ENCODE measurements around the gene AKAP1. TPM values are rescaled to one million over a fixed set of nuclear protein-coding genes. Genes with fewer than 3 reads are reported as not detected.

AKAP1 gene
- total and polyA plus RNA-seq, 2 of the 8 experiments (the other 6 are each of a cell fraction or from before 2014, with no cell fraction given), result 120 to 156 TPM

- Histone ChIP-seq H3K27me3 (replicated peaks in 1 of 4; ENCODE audit: control insufficient read depth in 3 of 4, extremely low read depth in 1 of 4, insufficient read depth in 3 of 4, low read length in 3 of 4) (no peaks in the 10 kb centered on the region), H3K4me3 (ENCODE audit: extremely low read depth in 1 of 4, insufficient read depth in 2 of 4, low read depth in 3 of 4, low read length in 4 of 4) (no peak overlapping the region), H2BK20ac (ENCODE audit: low read length) (no peak overlapping the region), H4K20me1 (replicated peaks in 1 of 2; ENCODE audit: control insufficient read depth in 1 of 2, insufficient read depth in 2 of 2, low read length in 2 of 2) (no peaks in the 10 kb centered on the region), H3K79me2 (ENCODE audit: control insufficient read depth in 1 of 2, insufficient read depth in 2 of 2, low read length in 2 of 2) (no peaks in the 10 kb centered on the region), H2AK5ac (ENCODE audit: low read depth, low read length) (no peak overlapping the region), H2BK120ac (replicated peaks; ENCODE audit: low read depth, low read length) (no peak overlapping the region), H3K23ac (ENCODE audit: insufficient read length) (no peak overlapping the region), H3K9me3 (ENCODE audit: insufficient read depth in 2 of 2, low read depth in 1 of 2, low read length in 1 of 2) (no peaks in the 10 kb centered on the region), H3K79me1 (ENCODE audit: low read depth, low read length) (no peaks in the 10 kb centered on the region), H3K4me1 (replicated peaks in 1 of 4; ENCODE audit: control insufficient read depth in 3 of 4, insufficient read depth in 4 of 4, low read length in 3 of 4) (peaks cover 0 to 2% (median under 1%) of the 10 kb centered on the region in 4 experiments; a peak in 2 of 7 replicates), H3K9ac (replicated peaks in 1 of 4; ENCODE audit: extremely low read depth in 1 of 4, low read depth in 3 of 4, low read length in 3 of 4) (no peak overlapping the region), H2BK12ac (ENCODE audit: low read depth, low read length) (no peak overlapping the region), H3K14ac (ENCODE audit: insufficient read length) (no peak overlapping the region), H2BK5ac (ENCODE audit: low read depth, low read length) (no peak overlapping the region), H3K18ac (ENCODE audit: extremely low read depth, low read length) (no peak overlapping the region), H4K5ac (ENCODE audit: insufficient read length, low read depth, low read length) (no peak overlapping the region), H2AFZ (ENCODE audit: low read length) (no peak overlapping the region), H3K27ac (ENCODE audit: low read depth, low read length) (no peak overlapping the region), H4K8ac (ENCODE audit: extremely low read depth, insufficient read depth, low read length) (no peak overlapping the region), H2BK15ac (ENCODE audit: low read length) (no peak overlapping the region), H3K4me2 (ENCODE audit: insufficient read depth in 1 of 2, low read depth in 2 of 2, low read length in 2 of 2) (no peak overlapping the region), H3K56ac (replicated peaks; ENCODE audit: insufficient read length, low read depth, low read length) (no peak overlapping the region), H3K36me3 (ENCODE audit: control insufficient read depth in 2 of 4, insufficient read depth in 4 of 4, low read length in 3 of 4) (no peaks in the 10 kb centered on the region), H3K23me2 (ENCODE audit: low read depth, low read length) (no peaks in the 10 kb centered on the region), H3K4ac (replicated peaks; ENCODE audit: insufficient read length, low read depth, low read length) (no peak overlapping the region), H4K91ac (replicated peaks; ENCODE audit: insufficient read length, low read length) (no peak overlapping the region)
- FAIRE-seq (no peak), DNase-seq (ENCODE audit: low read depth in 1 of 2, low spot score in 2 of 2) (no peak)
- no peak for TF ChIP-seq SIX5 (IDR thresholded peaks at IDR 0.05; ENCODE audit: low read depth, low read length)
- TF ChIP-seq RAD21 (IDR thresholded peaks at IDR 0.05 in 1 of 2, conservative IDR thresholded peaks at IDR 0.05 in 1 of 2; ENCODE audit: low read depth in 2 of 2, low read length in 2 of 2), result no peak
- ChIA-PET POLR2A (ENCODE audit: partially characterized antibody) (no interaction called here), CTCF (ENCODE audit: partially characterized antibody) (interaction anchor here (1.1 kb wide), 1 partner anchor 77 kb away, joined by 4 read pairs; no protein-coding TSS in a partner anchor)
- 95% methylated on average over 3 of the region's 3 CpGs; no CpG with 5 or more reads in 1 of the 2 experiments for WGBS, 2 experiments (ENCODE audit: extremely low coverage in 1 of 2, insufficient coverage in 1 of 2, insufficient read length in 1 of 2, insufficient replicate concordance in 2 of 2, low coverage in 1 of 2, low lambda C conversion rate in 2 of 2, missing lambda C conversion rate in 1 of 2)
Measured at GRCh38 chr17:57165754-57166153, 80.7 kb downstream of the AKAP1 start.

Measured in H1 (cell line).